Endodermal cell (in vitro differentiated cells): ENCODE results near the gene GMPR2. TPM values are rescaled to one million over a fixed set of nuclear protein-coding genes. Genes with fewer than 3 reads are reported as not detected.

Experiments used
- DNase-seq: peaks from one replicate; pipeline ENCODE4 v3.0.0-alpha.2; 2017
- H3K27ac ChIP-seq: 2 replicates; pipeline ENCODE4 v1.5.1; 2013; ENCODE audit warnings: mild to moderate bottlenecking, low read depth, low read length, moderate library complexity
- H3K27me3 ChIP-seq: 2 replicates; pipeline ENCODE4 v1.6.1; 2013; ENCODE audit warnings: mild to moderate bottlenecking, low read length, moderate library complexity; ENCODE audit not compliant: insufficient read depth, control insufficient read depth, poor library complexity, severe bottlenecking
- H3K36me3 ChIP-seq: 2 replicates; pipeline ENCODE4 v1.7.0; 2013; ENCODE audit warnings: mild to moderate bottlenecking, low read length, moderate library complexity; ENCODE audit not compliant: control insufficient read depth, insufficient read depth
- H3K4me1 ChIP-seq: one replicate; pipeline ENCODE4 v1.7.0; 2013; ENCODE audit warnings: low read length; ENCODE audit not compliant: control insufficient read depth, insufficient read depth
- H3K4me3 ChIP-seq: 2 replicates; pipeline ENCODE4 v1.5.1; 2013; ENCODE audit warnings: mild to moderate bottlenecking, low read length, moderate library complexity
- H3K9ac ChIP-seq: 2 replicates; pipeline ENCODE4 v1.6.1; 2013; ENCODE audit warnings: mild to moderate bottlenecking, low read length, moderate library complexity; ENCODE audit not compliant: poor library complexity, severe bottlenecking; ENCODE audit errors: extremely low read depth
- H3K9me3 ChIP-seq: 2 replicates; pipeline ENCODE4 v1.6.1; 2013; ENCODE audit warnings: mild to moderate bottlenecking, low read length, moderate library complexity; ENCODE audit not compliant: control insufficient read depth
- H3K27ac Mint-ChIP-seq: 2 replicates; pipeline ENCODE4 v1.8.0; 2020; ENCODE audit warnings: mixed read lengths
- H3K27me3 Mint-ChIP-seq: 2 replicates; pipeline ENCODE4 v1.8.0; 2021; ENCODE audit warnings: mild to moderate bottlenecking, mixed read lengths; ENCODE audit not compliant: insufficient read depth
- H3K36me3 Mint-ChIP-seq: 2 replicates; pipeline ENCODE4 v1.8.0; 2020; ENCODE audit warnings: low read depth, mixed read lengths
- H3K4me1 Mint-ChIP-seq: 2 replicates; pipeline ENCODE4 v1.8.0; 2020; ENCODE audit warnings: mixed read lengths
- H3K4me3 Mint-ChIP-seq: 2 replicates; pipeline ENCODE4 v1.8.0; 2020; ENCODE audit warnings: mild to moderate bottlenecking, moderate library complexity, mixed read lengths
- H3K9me3 Mint-ChIP-seq: 2 replicates; pipeline ENCODE4 v1.8.0; 2020; ENCODE audit warnings: mild to moderate bottlenecking, mixed read lengths
- CTCF ChIP-seq: fragments of 200-600 bp; sonication (generic); conservative IDR thresholded peaks from 2 replicates; pipeline ENCODE4 v1.5.0; 2021; ENCODE audit warnings: antibody characterized with exemption, mild to moderate bottlenecking
- WGBS, 2 experiments: methylation state at CpG; one replicate each; pipeline versions ENCODE4 v1.1.5 to v1.1.7; 2013; ENCODE audit warnings: missing lambda C conversion rate in 2 of 2, mixed read lengths in 1 of 2; ENCODE audit not compliant: insufficient coverage in 1 of 2, insufficient read length in 1 of 2; 5-methylcytosine and 5-hydroxymethylcytosine counted together
- total RNA-seq, 2 donors: library from RNA; stranded (reverse); fragmentation: NEBNext Ultra II Directional in 1 of 2; extraction: Animal tissue kit (Norgen Biotek cat#: 25700) in 1 of 2; gene quantifications; 2 replicates in 1 of 2; 3 replicates in 1 of 2; pipeline ENCODE4 v1.2.1, GENCODE V29; 2021

The GMPR2 gene
- total RNA-seq, 2 donors from 2014 or later, result 56.1 to 63.1 TPM

- H3K36me3 Mint-ChIP-seq, result no peaks in the 10 kb centered on the region
- H3K27ac Mint-ChIP-seq, result no peak overlapping the region
- H3K4me1 ChIP-seq, result no peaks in the 10 kb centered on the region
- no peaks in the 10 kb centered on the region for H3K27me3 Mint-ChIP-seq
- H3K4me3 Mint-ChIP-seq, result no peak overlapping the region
- no peaks in the 10 kb centered on the region for H3K9me3 ChIP-seq
- no peak overlapping the region for H3K27ac ChIP-seq
- no peaks in the 10 kb centered on the region for H3K27me3 ChIP-seq
- no peaks in the 10 kb centered on the region for H3K9me3 Mint-ChIP-seq
- H3K36me3 ChIP-seq, result no peaks in the 10 kb centered on the region
- no peak overlapping the region for H3K9ac ChIP-seq
- no peak overlapping the region for H3K4me3 ChIP-seq
- DNase-seq, result no peak
- no peaks in the 10 kb centered on the region for H3K4me1 Mint-ChIP-seq
- no peak for TF ChIP-seq CTCF
- WGBS, 2 experiments, result 84 to 94% methylated on average over 4 to 5 of the region's 5 CpGs
These were observed 51.2 kb downstream of the GMPR2 start for GRCh38 chr14:24283796-24284460.

GRCh38 chr14:24284501-24285035, 51.8 kb downstream of the GMPR2 start:
- DNase-seq, result no peak
- no peaks in the 10 kb centered on the region for H3K9me3 ChIP-seq
- Mint-ChIP-seq H3K27ac (no peak overlapping the region), H3K4me3 (no peak overlapping the region), H3K4me1 (no peaks in the 10 kb centered on the region), H3K36me3 (no peaks in the 10 kb centered on the region), H3K9me3 (no peaks in the 10 kb centered on the region), H3K27me3 (no peaks in the 10 kb centered on the region)
- H3K9ac ChIP-seq, result no peak overlapping the region
- no peaks in the 10 kb centered on the region for H3K4me1 ChIP-seq
- 82 to 88% methylated on average over 5 to 11 of the region's 11 CpGs for WGBS, 2 experiments
- peaks cover 4% of the 10 kb centered on the region for H3K36me3 ChIP-seq
- H3K27me3 ChIP-seq, result no peaks in the 10 kb centered on the region
- no peak for TF ChIP-seq CTCF
- no peak overlapping the region for H3K27ac ChIP-seq
- H3K4me3 ChIP-seq, result no peak overlapping the region

- Histone ChIP-seq H3K4me3 (no peak overlapping the region), H3K27me3 (no peaks in the 10 kb centered on the region), H3K36me3 (peaks cover 11% of the 10 kb centered on the region), H3K27ac (no peak overlapping the region), H3K9me3 (no peaks in the 10 kb centered on the region), H3K4me1 (no peaks in the 10 kb centered on the region), H3K9ac (no peak overlapping the region)
- H3K27me3 Mint-ChIP-seq, result no peaks in the 10 kb centered on the region
- H3K9me3 Mint-ChIP-seq, result no peaks in the 10 kb centered on the region
- TF ChIP-seq CTCF, result no peak
- no peak overlapping the region for H3K27ac Mint-ChIP-seq
- H3K36me3 Mint-ChIP-seq, result peaks cover under 1% of the 10 kb centered on the region
- no peak for DNase-seq
- H3K4me1 Mint-ChIP-seq, result no peaks in the 10 kb centered on the region
- H3K4me3 Mint-ChIP-seq, result no peak overlapping the region
- 92 to 97% methylated on average over 4 of the region's 4 CpGs for WGBS, 2 experiments
These were observed 52.6 kb downstream of the GMPR2 start for GRCh38 chr14:24285351-24285750.
